ENCODE measurements around the gene SNAPC4. TPM values are rescaled to one million over a fixed set of nuclear protein-coding genes. Genes with fewer than 3 reads are reported as not detected.

SNAPC4 gene
- total and polyA plus RNA-seq, 2 of the 8 experiments (the other 6 are each of a cell fraction or from before 2014, with no cell fraction given), result 6.9 to 18.1 TPM

- Histone ChIP-seq H3K14ac (ENCODE audit: insufficient read length) (no peak within 1 kb of the TSS), H3K79me1 (ENCODE audit: low read depth, low read length) (no peaks in the 10 kb centered on the region), H3K18ac (ENCODE audit: extremely low read depth, low read length) (no peak within 1 kb of the TSS), H3K56ac (replicated peaks; ENCODE audit: insufficient read length, low read depth, low read length) (peak within 1 kb of the TSS; percentile 23), H3K23ac (ENCODE audit: insufficient read length) (no peak within 1 kb of the TSS), H2AK5ac (ENCODE audit: low read depth, low read length) (no peak within 1 kb of the TSS), H2BK120ac (replicated peaks; ENCODE audit: low read depth, low read length) (no peak within 1 kb of the TSS), H3K27me3 (replicated peaks in 1 of 4; ENCODE audit: control insufficient read depth in 3 of 4, extremely low read depth in 1 of 4, insufficient read depth in 3 of 4, low read length in 3 of 4) (no peaks in the 10 kb centered on the region), H3K27ac (ENCODE audit: low read depth, low read length) (no peak within 1 kb of the TSS; the same call in 1 of the 2 replicates), H2BK5ac (ENCODE audit: low read depth, low read length) (no peak within 1 kb of the TSS; the same call in 1 of the 2 replicates), H3K79me2 (ENCODE audit: control insufficient read depth in 1 of 2, insufficient read depth in 2 of 2, low read length in 2 of 2) (no peaks in the 10 kb centered on the region), H2BK15ac (ENCODE audit: low read length) (no peak within 1 kb of the TSS), H3K4me3 (ENCODE audit: extremely low read depth in 1 of 4, insufficient read depth in 2 of 4, low read depth in 3 of 4, low read length in 4 of 4) (no peak within 1 kb of the TSS), H2BK12ac (ENCODE audit: low read depth, low read length) (no peak within 1 kb of the TSS), H4K91ac (replicated peaks; ENCODE audit: insufficient read length, low read length) (no peak within 1 kb of the TSS), H2BK20ac (ENCODE audit: low read length) (no peak within 1 kb of the TSS), H3K36me3 (ENCODE audit: control insufficient read depth in 2 of 4, insufficient read depth in 4 of 4, low read length in 3 of 4) (peaks cover 0 to 5% (median 0%) of the 10 kb centered on the region in 4 experiments; a peak in 4 of 8 replicates), H4K5ac (ENCODE audit: insufficient read length, low read depth, low read length) (no peak within 1 kb of the TSS), H3K4ac (replicated peaks; ENCODE audit: insufficient read length, low read depth, low read length) (no peak within 1 kb of the TSS), H3K23me2 (ENCODE audit: low read depth, low read length) (no peaks in the 10 kb centered on the region), H4K8ac (ENCODE audit: extremely low read depth, insufficient read depth, low read length) (peak within 1 kb of the TSS; percentile 57; the same call in 1 of the 2 replicates), H3K4me2 (ENCODE audit: insufficient read depth in 1 of 2, low read depth in 2 of 2, low read length in 2 of 2) (no peak within 1 kb of the TSS), H2AFZ (ENCODE audit: low read length) (no peak within 1 kb of the TSS), H4K20me1 (replicated peaks in 1 of 2; ENCODE audit: control insufficient read depth in 1 of 2, insufficient read depth in 2 of 2, low read length in 2 of 2) (peaks cover 5 to 8% of the 10 kb centered on the region in 2 experiments), H3K4me1 (replicated peaks in 1 of 4; ENCODE audit: control insufficient read depth in 3 of 4, insufficient read depth in 4 of 4, low read length in 3 of 4) (no peaks in the 10 kb centered on the region), H3K9me3 (ENCODE audit: insufficient read depth in 2 of 2, low read depth in 1 of 2, low read length in 1 of 2) (no peaks in the 10 kb centered on the region), H3K9ac (replicated peaks in 1 of 4; ENCODE audit: extremely low read depth in 1 of 4, low read depth in 3 of 4, low read length in 3 of 4) (no peak within 1 kb of the TSS)
- TF ChIP-seq YY1 (IDR thresholded peaks at IDR 0.05; ENCODE audit: low read depth, low read length) (no peak), SP4 (IDR thresholded peaks at IDR 0.05; ENCODE audit: low read length) (no peak), PHF8 (conservative IDR thresholded peaks at IDR 0.05; ENCODE audit: low read depth, low read length) (no peak), RAD21 (IDR thresholded peaks at IDR 0.05 in 1 of 2, conservative IDR thresholded peaks at IDR 0.05 in 1 of 2; ENCODE audit: low read depth in 2 of 2, low read length in 2 of 2) (peak in 1 of 2 experiments; percentile 11; a peak in 1 of 4 replicates), ATF2 (IDR thresholded peaks at IDR 0.05; ENCODE audit: low read length) (no peak)
- ChIA-PET POLR2A (ENCODE audit: partially characterized antibody) (interaction anchor here (0.9 to 7.2 kb wide), 15 partner anchors 7 to 131 kb away, joined by 3 to 43 read pairs (median 6); partner anchors contain the start of genes DNLZ and SNAPC4), CTCF (ENCODE audit: partially characterized antibody) (interaction anchor here (0.6 to 3.0 kb wide), 9 partner anchors 7 to 361 kb away, joined by 3 to 15 read pairs (median 3); partner anchors contain the start of gene DNLZ)
- no peak for FAIRE-seq
- WGBS, 2 experiments (ENCODE audit: extremely low coverage in 1 of 2, insufficient coverage in 1 of 2, insufficient read length in 1 of 2, insufficient replicate concordance in 2 of 2, low coverage in 1 of 2, low lambda C conversion rate in 2 of 2, missing lambda C conversion rate in 1 of 2), result 91% methylated on average over 23 of the region's 27 CpGs; no CpG with 5 or more reads in 1 of the 2 experiments
- DNase-seq (ENCODE audit: low read depth in 1 of 2, low spot score in 2 of 2), result no peak
These were observed 26.4 kb downstream of the SNAPC4 start, which contains the start of gene CARD9 for GRCh38 chr9:136373300-136374182. CARD9 (minus strand) TSS chr9:136373669; CDS start chr9:136372078, 1,591 bp downstream.
